Activated CD4-positive, alpha-beta T cell treated with anti-CD3 and anti-CD28 coated beads for 24 hours (primary cell): ENCODE measurements around the gene CYP27B1.
"Not testable (repeated sequence)": the region's sequence is repeated elsewhere in the genome, so short reads cannot be mapped to it uniquely, and the experiment has no call there.

Source experiments
- DNase-seq, 2 donors: peaks; one replicate each; pipeline ENCODE4 v3.0.0-alpha.2; 2020; ENCODE audit warnings: low read depth in 2 of 2

Gene CYP27B1

GRCh38 chr12:57722716-57723629 is 43.9 kb downstream of the CYP27B1 start:
- DNase-seq, result no peak

- DNase-seq, result not testable (repeated sequence)
Observed at GRCh38 chr12:57721846-57722608, 44.9 kb downstream of the CYP27B1 start.

GRCh38 chr12:57720606-57721595 is 46.0 kb downstream of the CYP27B1 start:
- DNase-seq, result no peak

- DNase-seq, result no peak
Observed at GRCh38 chr12:57719777-57720605, 46.9 kb downstream of the CYP27B1 start.

- DNase-seq, result no peak
Observed at GRCh38 chr12:57718641-57719528, 48.0 kb downstream of the CYP27B1 start.

- DNase-seq, result no peak
Observed at GRCh38 chr12:57717846-57718640, 48.8 kb downstream of the CYP27B1 start.

GRCh38 chr12:57717131-57717530 is 49.7 kb downstream of the CYP27B1 start:
- DNase-seq, result no peak

- DNase-seq, result no peak
Observed at GRCh38 chr12:57716305-57716704, 50.6 kb downstream of the CYP27B1 start.

GRCh38 chr12:57715786-57716185 is 51.1 kb downstream of the CYP27B1 start:
- no peak for DNase-seq

GRCh38 chr12:57715036-57715748 is 51.7 kb downstream of the CYP27B1 start:
- not testable (repeated sequence) for DNase-seq

GRCh38 chr12:57713209-57713608 is 53.7 kb downstream of the CYP27B1 start:
- DNase-seq, result no peak

- DNase-seq, result no peak
Observed at GRCh38 chr12:57712701-57713100, 54.2 kb downstream of the CYP27B1 start.
